KBM-7 (cell line): ENCODE results near the gene AP5Z1.

ENCODE experiments used
- DNase-seq: peaks from one replicate; pipeline ENCODE4 v3.0.0-alpha.2; 2015
- in situ Hi-C: fragments of 300-500 bp; cut with MboI; formaldehyde crosslinking; loops from 2 replicates; pipeline ENCODE4 v1.14.3; 2020; ENCODE audit warnings: low sequenced_read_pairs, low pct_unique_long_range_greater_than_20kb, mixed read lengths

AP5Z1 gene

DNA sequence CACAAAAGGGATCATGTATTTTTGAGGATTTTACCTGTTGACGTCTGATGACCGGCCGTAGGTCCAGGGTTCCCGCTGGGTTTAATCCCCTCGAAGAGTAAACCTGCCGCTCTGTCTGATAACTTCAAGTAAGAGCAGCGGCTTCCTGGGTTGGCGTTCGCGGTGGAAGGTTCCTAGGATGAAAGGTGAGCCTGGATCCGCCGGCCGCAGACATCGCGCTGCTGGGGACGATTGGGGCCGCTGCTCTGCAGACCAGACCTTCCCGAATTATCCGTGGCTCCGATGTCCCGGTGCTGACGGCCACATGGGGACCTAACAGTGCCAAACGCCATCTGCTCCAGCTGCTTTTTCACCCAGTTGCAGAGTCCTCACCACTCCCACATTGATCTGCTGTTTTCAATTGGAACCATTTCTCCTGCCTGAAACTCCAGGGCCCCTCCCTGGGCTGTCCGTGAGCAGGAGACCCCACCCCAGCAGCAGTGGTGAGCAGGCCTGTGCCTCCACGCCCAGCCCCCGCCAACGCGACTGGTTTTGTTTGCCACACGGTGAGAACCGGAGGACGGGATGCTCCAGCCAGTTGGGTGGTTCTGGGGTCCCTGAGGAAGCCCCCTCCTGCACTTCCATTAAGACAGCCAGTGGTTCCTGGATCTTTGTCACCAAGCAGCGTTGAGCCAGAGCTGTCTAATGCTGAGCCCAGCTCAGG is 12.2 kb upstream of the AP5Z1 start:
- no peak for DNase-seq
- in situ Hi-C loops: no loop called here

DNA sequence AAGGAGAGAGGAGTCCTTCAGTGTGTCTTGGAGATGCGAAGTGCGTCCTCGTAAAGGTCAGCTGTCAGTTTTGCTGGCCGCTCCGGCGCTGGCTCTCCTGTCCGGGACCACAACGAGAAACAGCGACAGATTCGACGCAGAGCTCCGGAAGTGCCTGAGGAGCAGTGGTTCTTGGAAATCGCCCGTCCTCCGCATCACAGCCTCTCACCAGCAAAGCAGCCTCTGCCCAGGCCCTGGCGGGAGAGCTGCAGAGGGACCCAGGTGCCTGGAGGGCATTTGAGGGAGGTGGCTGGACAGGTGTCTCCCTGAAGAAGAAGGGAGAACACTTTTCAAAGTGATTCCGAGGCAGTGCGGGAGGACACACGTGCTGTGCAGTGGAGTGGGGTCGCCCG is 11.6 kb upstream of the AP5Z1 start:
- in situ Hi-C loops: no loop called here
- no peak for DNase-seq

- in situ Hi-C loops: no loop called here
- no peak for DNase-seq
Measured at GRCh38 chr7:4764402-4765007, 10.9 kb upstream of the AP5Z1 start.

DNA sequence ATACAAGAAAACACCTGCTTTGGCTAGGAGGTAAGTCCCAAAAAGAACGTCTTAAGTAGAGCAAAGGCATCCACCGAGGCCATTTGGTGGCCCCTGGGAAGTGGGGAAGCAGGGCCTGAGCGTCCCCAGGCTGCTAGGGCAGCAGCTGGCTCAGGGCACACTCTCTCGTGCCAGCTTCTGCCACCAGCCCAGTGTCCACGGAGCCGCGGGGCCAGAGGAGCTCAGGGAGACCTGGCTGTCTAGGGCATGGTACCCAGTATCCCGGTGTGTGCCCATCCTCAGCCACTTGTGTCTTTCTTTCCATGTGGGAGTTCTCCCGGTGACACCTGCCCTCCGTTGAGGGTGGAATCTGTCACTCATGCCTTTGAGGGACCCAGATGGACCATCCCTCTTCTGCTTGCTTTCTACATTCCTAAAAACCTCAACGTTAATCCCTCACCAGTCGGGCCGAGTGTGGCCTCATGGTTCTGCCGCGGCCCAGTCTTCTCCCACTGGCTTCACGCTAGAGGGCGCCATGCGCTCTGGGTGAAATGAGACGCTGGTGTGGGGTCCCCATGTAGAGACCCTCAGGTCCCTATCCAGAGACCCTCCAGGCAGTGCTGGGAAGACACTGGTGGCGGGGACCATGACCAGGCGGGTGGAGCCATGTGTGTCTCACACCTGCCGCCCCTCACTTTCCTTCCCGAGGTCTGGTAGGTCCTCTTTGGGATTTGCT is 9.5 kb upstream of the AP5Z1 start:
- in situ Hi-C loops: no loop called here
- DNase-seq: no peak

- no peak for DNase-seq
- in situ Hi-C loops: no loop called here
Measured at GRCh38 chr7:4766666-4767519, 8.5 kb upstream of the AP5Z1 start.

DNA sequence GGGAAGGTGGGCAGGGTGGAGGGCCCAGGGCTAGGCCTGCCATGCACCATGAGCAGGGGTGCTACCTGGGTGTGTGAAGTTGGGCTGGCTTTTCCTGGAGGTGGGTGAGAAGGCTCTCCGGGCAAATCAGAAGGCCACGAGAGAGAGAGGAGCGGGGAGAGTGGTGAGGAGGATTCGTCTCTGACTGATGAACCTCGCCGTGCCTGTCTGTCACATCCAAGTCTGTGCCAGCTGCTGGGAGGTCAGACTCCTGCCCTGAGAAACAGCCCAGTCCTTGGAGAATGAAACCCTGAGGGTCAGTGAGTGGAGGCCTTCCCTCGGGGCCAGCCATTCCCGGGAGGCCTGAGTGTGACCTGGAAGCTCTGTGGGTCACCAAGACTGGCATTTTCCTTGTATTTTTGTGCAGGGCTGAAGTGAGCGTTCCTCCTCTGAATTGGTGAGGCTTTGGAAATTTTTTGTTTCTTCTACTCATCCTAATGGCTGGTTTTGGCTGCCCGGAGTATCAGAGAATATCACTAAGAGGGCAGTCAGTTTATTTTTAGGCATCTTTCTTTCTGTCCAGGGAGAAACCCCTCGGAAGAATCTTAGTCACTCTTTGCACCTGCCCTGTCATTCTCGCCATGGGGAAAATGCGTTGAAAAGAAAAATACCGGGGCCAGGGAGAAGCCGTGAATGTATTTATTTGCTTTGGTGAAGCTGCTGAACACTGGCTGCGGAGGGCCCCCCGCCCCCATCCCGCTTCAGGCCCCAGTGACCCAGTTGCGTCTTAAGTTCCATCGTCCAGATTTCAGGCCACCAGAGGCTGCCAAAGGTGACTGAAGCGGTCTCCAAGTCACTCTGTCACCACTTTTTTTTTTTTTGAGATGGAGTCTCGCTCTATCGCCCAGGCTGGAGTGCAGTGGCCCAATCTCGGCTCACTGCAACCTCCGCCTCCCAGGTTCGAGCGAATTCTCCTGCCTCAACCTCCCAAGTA is 6.5 kb upstream of the AP5Z1 start:
- DNase-seq: no peak
- in situ Hi-C loops: no loop called here

- DNase-seq: no peak
- in situ Hi-C loops: no loop called here
Measured at GRCh38 chr7:4769761-4770160, 5.7 kb upstream of the AP5Z1 start.

- DNase-seq: no peak
- in situ Hi-C loops: no loop called here
Measured at GRCh38 chr7:4770886-4771285, 4.5 kb upstream of the AP5Z1 start.

GRCh38 chr7:4771737-4772136 is 3.7 kb upstream of the AP5Z1 start:
- in situ Hi-C loops: no loop called here
- no peak for DNase-seq

GRCh38 chr7:4772306-4772705 is 3.1 kb upstream of the AP5Z1 start:
- no peak for DNase-seq
- in situ Hi-C loops: no loop called here

- no peak for DNase-seq
- in situ Hi-C loops: no loop called here
Measured at GRCh38 chr7:4774007-4774406, 1.4 kb upstream of the AP5Z1 start.

- in situ Hi-C loops: no loop called here
- no peak for DNase-seq
Measured at GRCh38 chr7:4774658-4775249, 669 bp upstream of the AP5Z1 start.

- in situ Hi-C loops: no loop called here
- no peak for DNase-seq
Measured at GRCh38 chr7:4775848-4776623, 613 bp downstream of the AP5Z1 start.

- in situ Hi-C loops: no loop called here
- DNase-seq: no peak
Measured at GRCh38 chr7:4779118-4779517, 3.7 kb downstream of the AP5Z1 start.

DNA sequence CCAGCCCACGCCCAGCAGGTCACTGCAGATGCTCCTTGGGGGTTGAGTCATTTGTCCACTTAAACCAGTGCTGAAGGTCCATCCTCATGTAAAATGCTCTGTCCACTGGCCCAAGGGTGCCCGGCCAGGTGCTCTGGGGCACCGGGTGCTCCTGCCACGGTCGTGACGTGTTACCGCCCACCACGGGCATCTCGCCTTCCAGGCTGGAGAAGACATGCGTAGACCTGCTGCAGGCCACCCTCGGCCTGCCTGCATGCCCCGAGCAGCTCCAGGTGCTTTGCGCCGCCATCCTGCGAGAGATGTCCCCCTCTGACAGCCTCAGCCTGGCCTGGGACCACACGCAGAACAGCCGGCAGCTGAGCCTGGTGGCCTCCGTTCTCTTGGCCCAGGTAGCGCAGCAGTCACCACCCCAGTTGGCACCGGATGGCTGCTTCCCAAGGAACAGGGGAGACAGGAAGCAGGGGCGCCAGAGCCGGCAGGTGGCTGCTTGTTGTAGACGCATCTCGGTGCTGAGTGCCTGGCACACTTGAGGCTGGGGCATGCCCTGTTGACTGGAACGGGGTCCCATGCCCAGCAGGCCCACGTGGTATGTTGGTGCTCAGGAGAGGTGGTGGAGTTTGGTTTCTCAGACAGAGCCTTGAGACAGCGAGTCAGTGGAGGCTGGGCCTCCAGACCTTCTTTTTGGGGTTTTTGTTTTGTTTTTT is 6.1 kb downstream of the AP5Z1 start:
- in situ Hi-C loops: no loop called here
- DNase-seq: no peak

DNA sequence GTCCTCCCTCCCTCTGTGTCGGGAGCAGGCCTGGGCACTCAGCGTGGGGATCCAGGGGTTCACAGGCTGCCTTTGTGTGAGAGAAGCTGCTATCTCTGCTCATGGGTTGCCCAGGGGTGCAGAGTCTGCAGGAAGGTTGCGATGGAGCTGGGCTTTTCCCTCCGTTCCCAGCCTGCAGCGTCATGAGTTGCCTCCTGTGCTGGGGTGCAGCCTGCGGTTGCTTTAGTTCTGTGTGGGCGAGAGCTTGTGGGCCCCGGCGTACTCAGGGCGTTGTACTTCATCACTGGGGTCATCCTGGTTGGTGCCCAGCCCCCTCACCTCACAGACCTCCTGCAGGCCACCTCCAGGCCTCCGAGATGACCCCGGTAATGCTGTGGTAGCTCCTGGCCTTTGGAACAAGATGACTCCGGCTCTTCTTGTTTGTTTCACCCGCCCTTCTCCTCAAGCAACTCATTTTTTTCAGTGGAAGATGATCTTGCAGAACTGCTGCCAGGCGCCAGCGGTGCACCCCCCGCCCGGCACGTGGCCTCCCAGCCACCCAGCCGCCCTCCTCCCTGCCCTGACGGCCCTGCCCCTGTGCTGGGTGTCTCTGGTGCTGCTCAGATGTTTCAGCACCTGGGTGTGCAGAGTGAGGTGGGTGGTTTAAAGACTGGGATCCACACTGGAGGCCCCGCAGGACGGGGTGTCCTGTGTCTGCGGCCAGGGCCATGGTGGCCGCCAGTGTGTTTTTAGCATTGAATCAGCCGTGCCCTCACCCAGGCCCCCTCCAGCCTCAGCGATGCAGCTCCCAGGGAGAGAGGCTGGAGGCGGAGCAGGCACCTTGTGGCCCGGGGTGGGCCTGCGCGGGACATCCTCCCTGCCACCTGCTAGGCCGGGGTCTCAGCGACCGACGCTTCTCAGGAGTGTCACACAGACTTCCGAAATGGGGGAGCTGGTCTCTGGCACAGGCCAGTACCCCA is 7.2 kb downstream of the AP5Z1 start:
- DNase-seq: no peak
- in situ Hi-C loops: no loop called here
